GM18909 (cell line): ENCODE measurements around the gene F13A1.

Source experiments
- ATAC-seq: cut with Tn5 transposase; IDR thresholded peaks from one replicate; pipeline ENCODE4 v1.9.1; 2021; ENCODE audit warnings: mild to moderate bottlenecking; ENCODE audit not compliant: unreplicated experiment, poor library complexity

Gene F13A1

DNA sequence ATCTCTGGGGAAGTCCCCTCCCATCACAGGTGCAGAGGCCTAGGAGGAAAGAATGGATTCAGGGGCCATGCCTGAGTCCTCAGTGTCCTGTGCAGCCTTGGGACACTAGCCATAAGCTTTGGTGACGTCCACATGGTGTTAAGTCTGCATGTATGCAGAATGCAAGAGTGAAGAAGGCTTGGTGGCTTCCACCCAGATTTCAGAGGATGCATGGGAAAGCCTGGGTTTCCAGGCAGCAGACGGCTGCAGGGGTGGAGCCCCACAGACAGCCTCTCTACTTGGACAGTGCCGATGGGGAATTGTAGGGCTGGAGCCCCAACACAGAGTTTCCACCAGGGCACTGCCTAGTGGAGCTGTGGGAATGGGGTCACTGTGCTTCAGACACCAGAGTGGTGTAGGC, 196.7 kb downstream of the F13A1 start:
- ATAC-seq, result no peak

DNA sequence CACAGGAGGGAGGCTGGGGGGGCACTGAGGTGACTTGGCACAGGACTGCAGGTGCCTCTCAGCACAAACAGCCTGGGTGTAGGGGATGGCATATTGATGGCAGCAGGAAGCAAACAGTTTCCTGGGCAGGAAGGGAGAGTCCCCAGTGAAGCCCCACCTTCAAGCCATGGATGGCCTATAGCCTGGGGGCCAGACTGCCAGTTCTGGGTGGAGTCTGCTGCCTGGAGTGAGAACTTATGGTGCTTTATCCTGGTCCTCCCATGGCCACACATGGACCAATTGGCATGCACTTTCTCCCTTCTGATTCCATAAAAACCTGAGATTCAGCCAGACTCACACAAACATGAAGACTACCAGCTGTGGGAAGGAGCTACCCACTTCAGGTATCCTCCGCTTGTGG, 198.5 kb downstream of the F13A1 start:
- ATAC-seq, result no peak

- ATAC-seq, result no peak
Measured at GRCh38 chr6:6105472-6106036, 214.9 kb downstream of the F13A1 start.
